ENCODE data around the gene MICALL2. TPM values are rescaled to one million over a fixed set of nuclear protein-coding genes. Genes with fewer than 3 reads are reported as not detected.

The MICALL2 gene
- total RNA-seq, 2 donors from 2014 or later, result 23.3 to 26.7 TPM

GRCh38 chr7:1442355-1443124, 16.7 kb downstream of the MICALL2 start:
- ATAC-seq (no peak), DNase-seq (no peak)
- Histone ChIP-seq H3K27me3 (no peaks in the 10 kb centered on the region), H3K36me3 (replicated peaks in 1 of 2; ENCODE audit: insufficient read depth in 1 of 2, low read depth in 2 of 2) (no peaks in the 10 kb centered on the region), H3K4me1 (peaks cover under 1% of the 10 kb centered on the region), H3K4me3 (no peak overlapping the region), H3K9me3 (no peaks in the 10 kb centered on the region), H3K27ac (no peak overlapping the region)
- WGBS, 2 donors, result 84 to 86% methylated on average over 9 to 20 of the region's 20 CpGs
- no peak for TF ChIP-seq POLR2A (IDR thresholded peaks at IDR 0.05)
- no peak for TF ChIP-seq CTCF (IDR thresholded peaks at IDR 0.05)
- intact Hi-C loops (cut with DNase I), result no loop called here

DNA sequence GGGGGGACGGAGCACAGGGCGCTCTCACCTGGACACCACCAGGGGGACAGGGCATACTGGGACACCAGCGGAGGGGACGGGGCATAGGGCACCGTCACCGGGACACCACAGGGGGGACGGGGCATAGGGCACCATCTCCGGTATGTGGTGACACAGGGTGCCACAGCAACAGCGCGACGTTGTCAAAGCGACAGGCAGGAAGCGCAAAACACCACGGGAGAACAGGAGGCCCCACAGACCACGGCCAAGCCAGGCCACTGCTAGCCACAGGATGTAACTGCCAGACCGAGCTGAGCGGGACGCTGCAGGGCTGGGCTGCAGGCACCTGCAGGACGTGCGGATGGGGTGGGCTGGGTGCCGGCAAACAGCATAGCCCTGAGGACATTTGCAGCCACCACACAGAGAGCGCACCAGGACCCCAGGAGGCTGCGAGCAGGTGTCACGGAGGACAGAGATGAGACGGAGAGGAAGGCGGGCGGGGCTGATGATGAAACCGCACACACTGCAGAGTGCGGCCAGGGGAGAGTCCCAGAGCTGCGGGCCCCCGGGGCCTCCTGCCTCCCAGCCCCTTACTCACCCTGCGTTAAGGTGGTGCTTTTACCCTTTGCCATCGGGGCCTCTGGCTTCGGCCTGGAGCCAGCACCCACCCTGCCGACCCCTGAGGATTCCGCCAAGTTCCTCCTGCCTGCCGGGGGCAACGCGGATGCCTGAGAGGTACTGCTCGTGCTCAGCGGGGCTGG, 17.5 kb downstream of the MICALL2 start:
- Histone ChIP-seq H3K36me3 (replicated peaks in 1 of 2; ENCODE audit: insufficient read depth in 1 of 2, low read depth in 2 of 2) (no peaks in the 10 kb centered on the region), H3K4me3 (no peak overlapping the region), H3K9me3 (no peaks in the 10 kb centered on the region), H3K27ac (no peak overlapping the region), H3K27me3 (no peaks in the 10 kb centered on the region), H3K4me1 (no peaks in the 10 kb centered on the region)
- intact Hi-C loops (cut with DNase I), result no loop called here
- WGBS, 2 donors, result 87 to 95% methylated on average over 20 to 41 of the region's 41 CpGs
- TF ChIP-seq CTCF (IDR thresholded peaks at IDR 0.05) (no peak), POLR2A (IDR thresholded peaks at IDR 0.05) (no peak)
- ATAC-seq, result no peak
- no peak for DNase-seq

DNA sequence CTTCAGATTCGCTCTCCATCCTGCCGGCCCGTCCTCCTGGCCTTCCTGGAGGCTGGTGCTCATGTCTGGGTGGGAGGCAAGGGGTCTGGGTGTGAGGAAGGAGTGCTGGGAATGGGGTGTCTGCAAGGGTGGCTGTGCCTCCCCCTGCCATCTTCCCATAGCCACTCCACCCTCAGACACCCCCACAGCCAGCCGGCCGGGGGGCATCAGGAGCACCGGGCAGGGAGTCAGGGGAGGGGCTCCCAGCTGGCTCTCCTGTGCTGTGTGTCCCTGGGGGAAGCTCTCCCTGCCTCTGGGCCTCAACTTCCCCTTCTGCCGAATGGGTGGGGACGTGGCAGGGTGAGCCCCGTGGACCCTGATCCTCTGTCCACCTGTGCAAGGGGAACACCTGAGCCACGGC, 18.6 kb downstream of the MICALL2 start:
- TF ChIP-seq POLR2A (IDR thresholded peaks at IDR 0.05), result no peak
- TF ChIP-seq CTCF (IDR thresholded peaks at IDR 0.05), result no peak
- no peak for DNase-seq

GRCh38 chr7:1439373-1440363, 19.6 kb downstream of the MICALL2 start:
- ATAC-seq, result no peak
- no peaks in the 10 kb centered on the region for H3K27me3 ChIP-seq
- intact Hi-C loops (cut with DNase I), result loop anchor here (5.0 kb wide), 1 partner anchor 38 kb away; no protein-coding TSS in a partner anchor
- H3K9me3 ChIP-seq, result no peaks in the 10 kb centered on the region
- TF ChIP-seq POLR2A (IDR thresholded peaks at IDR 0.05) (no peak), CTCF (IDR thresholded peaks at IDR 0.05) (peak in 2 of 7 experiments; percentile 16 to 24)
- no peak overlapping the region for H3K4me3 ChIP-seq
- WGBS, 2 donors, result 78 to 87% methylated on average over 7 to 25 of the region's 31 CpGs
- H3K4me1 ChIP-seq, result no peaks in the 10 kb centered on the region
- H3K27ac ChIP-seq, result no peak overlapping the region
- no peak for DNase-seq
- no peaks in the 10 kb centered on the region for H3K36me3 ChIP-seq (replicated peaks in 1 of 2; ENCODE audit: insufficient read depth in 1 of 2, low read depth in 2 of 2)

More for the DNA sequence above, 18.6 kb downstream of the MICALL2 start:
- H3K27ac ChIP-seq, result no peak overlapping the region
- H3K4me1 ChIP-seq, result no peaks in the 10 kb centered on the region
- H3K4me3 ChIP-seq, result no peak overlapping the region
- H3K27me3 ChIP-seq, result no peaks in the 10 kb centered on the region
- intact Hi-C loops (cut with DNase I), result no loop called here
- 89 to 94% methylated on average over 3 to 8 of the region's 10 CpGs for WGBS, 2 donors
- H3K9me3 ChIP-seq, result no peaks in the 10 kb centered on the region
- no peaks in the 10 kb centered on the region for H3K36me3 ChIP-seq (replicated peaks in 1 of 2; ENCODE audit: insufficient read depth in 1 of 2, low read depth in 2 of 2)
- no peak for ATAC-seq

All from body of pancreas (tissue), 4 donors.